ENCODE results near the gene ZHX3. TPM values are rescaled to one million over a fixed set of nuclear protein-coding genes. Genes with fewer than 3 reads are reported as not detected.
A peak's percentile ranks its signal among the peaks of the same experiment; 100 is the strongest.

ZHX3 gene
- total RNA-seq, 1 donor from 2014 or later = 34.5 TPM

- no peak for ATAC-seq
These were observed 94.8 kb downstream of the ZHX3 start for GRCh38 chr20:41222703-41223102.

GRCh38 chr20:41222296-41222695 lies 95.2 kb downstream of the ZHX3 start:
- ATAC-seq (no peak), DNase-seq (ENCODE audit: missing footprints) (no peak)
- intact Hi-C loops (cut with DNase I) = no loop called here

More at GRCh38 chr20:41222703-41223102, 94.8 kb downstream of the ZHX3 start:
- intact Hi-C loops (cut with DNase I) = no loop called here
- DNase-seq (ENCODE audit: missing footprints) = no peak

GRCh38 chr20:41221614-41222218 lies 95.8 kb downstream of the ZHX3 start:
- ATAC-seq (peak; percentile 18), DNase-seq (ENCODE audit: missing footprints) (no peak)
- intact Hi-C loops (cut with DNase I) = no loop called here

GRCh38 chr20:41219824-41220223 lies 97.7 kb downstream of the ZHX3 start:
- ATAC-seq = no peak
- intact Hi-C loops (cut with DNase I) = no loop called here

GRCh38 chr20:41218466-41218865 lies 99.1 kb downstream of the ZHX3 start:
- intact Hi-C loops (cut with DNase I) = no loop called here
- no peak for DNase-seq (ENCODE audit: missing footprints)
- no peak for ATAC-seq

More at GRCh38 chr20:41219824-41220223, 97.7 kb downstream of the ZHX3 start:
- no peak for DNase-seq (ENCODE audit: missing footprints)

GRCh38 chr20:41217422-41217821 lies 100.1 kb downstream of the ZHX3 start:
- intact Hi-C loops (cut with DNase I) = no loop called here
- DNase-seq (ENCODE audit: missing footprints) = no peak
- ATAC-seq = no peak

- no peak for DNase-seq (ENCODE audit: missing footprints)
- intact Hi-C loops (cut with DNase I) = no loop called here
- no peak for ATAC-seq
These were observed 102.9 kb downstream of the ZHX3 start for GRCh38 chr20:41214666-41215065.

- ATAC-seq = no peak
- intact Hi-C loops (cut with DNase I) = no loop called here
- DNase-seq (ENCODE audit: missing footprints) = no peak
These were observed 103.3 kb downstream of the ZHX3 start for GRCh38 chr20:41214202-41214601.

- DNase-seq (ENCODE audit: missing footprints) (no peak), ATAC-seq (peak; percentile 72)
- intact Hi-C loops (cut with DNase I) = no loop called here
These were observed 104.2 kb downstream of the ZHX3 start for GRCh38 chr20:41213150-41213820.

GRCh38 chr20:41205313-41205712 lies 112.2 kb downstream of the ZHX3 start:
- no peak for DNase-seq (ENCODE audit: missing footprints)
- intact Hi-C loops (cut with DNase I) = no loop called here
- no peak for ATAC-seq

GRCh38 chr20:41204304-41205265 lies 112.9 kb downstream of the ZHX3 start:
- ATAC-seq = no peak
- no peak for DNase-seq (ENCODE audit: missing footprints)
- intact Hi-C loops (cut with DNase I) = no loop called here

- ATAC-seq (no peak), DNase-seq (ENCODE audit: missing footprints) (no peak)
- intact Hi-C loops (cut with DNase I) = no loop called here
These were observed 113.9 kb downstream of the ZHX3 start for GRCh38 chr20:41203660-41204059.

- intact Hi-C loops (cut with DNase I) = no loop called here
- DNase-seq (ENCODE audit: missing footprints) (no peak), ATAC-seq (no peak)
These were observed 115.1 kb downstream of the ZHX3 start for GRCh38 chr20:41202426-41202825.

GRCh38 chr20:41201760-41202159 lies 115.8 kb downstream of the ZHX3 start:
- intact Hi-C loops (cut with DNase I) = no loop called here
- no peak for DNase-seq (ENCODE audit: missing footprints)
- ATAC-seq = no peak

GRCh38 chr20:41200446-41201202 lies 116.9 kb downstream of the ZHX3 start:
- ATAC-seq (no peak), DNase-seq (ENCODE audit: missing footprints) (no peak)
- intact Hi-C loops (cut with DNase I) = no loop called here

GRCh38 chr20:41198443-41198842 lies 119.1 kb downstream of the ZHX3 start:
- ATAC-seq = no peak
- DNase-seq (ENCODE audit: missing footprints) = no peak
- intact Hi-C loops (cut with DNase I) = no loop called here

GRCh38 chr20:41196653-41197225 lies 120.8 kb downstream of the ZHX3 start:
- intact Hi-C loops (cut with DNase I) = no loop called here
- DNase-seq (ENCODE audit: missing footprints) (no peak), ATAC-seq (no peak)

- intact Hi-C loops (cut with DNase I) = no loop called here
- ATAC-seq = no peak
- DNase-seq (ENCODE audit: missing footprints) = no peak
These were observed 125.0 kb downstream of the ZHX3 start for GRCh38 chr20:41192575-41192974.

Measured in Right ventricle myocardium inferior (tissue), 1 donor.